Liver (tissue), 9 donors: ENCODE measurements around the gene JMY. TPM values are rescaled to one million over a fixed set of nuclear protein-coding genes. Genes with fewer than 3 reads are reported as not detected.

Source experiments
- DNase-seq: peaks from one replicate; pipeline ENCODE4 v3.0.0-alpha.2; 2017; ENCODE audit warnings: low spot score
- H3K27ac ChIP-seq, 2 donors: one replicate each; pipeline ENCODE4 v1.7.0; 2013; ENCODE audit warnings: inconsistent platforms in 2 of 2, low read length in 2 of 2, control low read depth in 1 of 2, low read depth in 1 of 2, mild to moderate bottlenecking in 1 of 2
- H3K27me3 ChIP-seq, 4 donors: one replicate each; pipeline versions ENCODE4 v1.6.1 to v1.7.0; 2013; ENCODE audit warnings: low read length in 3 of 4, inconsistent platforms in 1 of 4, mild to moderate bottlenecking in 1 of 4, moderate library complexity in 1 of 4; ENCODE audit not compliant: control insufficient read depth in 4 of 4, insufficient read depth in 4 of 4
- H3K36me3 ChIP-seq, 4 donors: one replicate each; pipeline versions ENCODE4 v1.6.1 to v1.7.0; 2013; ENCODE audit warnings: low read length in 3 of 4, mild to moderate bottlenecking in 3 of 4, low read depth in 1 of 4, moderate library complexity in 1 of 4; ENCODE audit not compliant: control insufficient read depth in 4 of 4, insufficient read depth in 3 of 4
- H3K4me1 ChIP-seq, 4 donors: one replicate each; pipeline versions ENCODE4 v1.6.1 to v1.7.0; 2013; ENCODE audit warnings: low read length in 3 of 4, mild to moderate bottlenecking in 3 of 4, moderate library complexity in 1 of 4; ENCODE audit not compliant: control insufficient read depth in 4 of 4, insufficient read depth in 4 of 4
- H3K4me3 ChIP-seq, 3 donors: one replicate each; pipeline versions ENCODE4 v1.6.1 to v1.7.0; 2013; ENCODE audit warnings: low read length in 3 of 3, control low read depth in 1 of 3, low read depth in 1 of 3, mild to moderate bottlenecking in 1 of 3
- H3K9ac ChIP-seq, 2 donors: one replicate each; pipeline ENCODE4 v1.7.0; 2013; ENCODE audit warnings: low read length in 2 of 2, mild to moderate bottlenecking in 2 of 2, moderate library complexity in 2 of 2, control low read depth in 1 of 2, low read depth in 1 of 2
- H3K9me3 ChIP-seq, 4 donors: one replicate each; pipeline versions ENCODE4 v1.6.1 to v1.7.0; 2013; ENCODE audit warnings: low read length in 3 of 4; ENCODE audit not compliant: control insufficient read depth in 4 of 4
- GABPA ChIP-seq, 2 donors: IDR thresholded peaks in 1 of 2; conservative IDR thresholded peaks in 1 of 2; 2 replicates each; pipeline ENCODE4 v1.6.1; 2016; ENCODE audit warnings: antibody characterized with exemption in 2 of 2, mild to moderate bottlenecking in 1 of 2, moderate library complexity in 1 of 2
- HNF4A ChIP-seq, 2 donors: conservative IDR thresholded peaks; 2 replicates each; pipeline ENCODE4 v1.6.1; 2016; ENCODE audit warnings: antibody characterized with exemption in 2 of 2, mild to moderate bottlenecking in 2 of 2
- JUND ChIP-seq, 2 donors: IDR thresholded peaks; 2 replicates each; pipeline ENCODE4 v1.6.1; 2016; ENCODE audit warnings: antibody characterized with exemption in 2 of 2
- RXRA ChIP-seq, 2 donors: IDR thresholded peaks; 2 replicates each; pipeline ENCODE4 v1.6.1; 2017 to 2018; ENCODE audit warnings: antibody characterized with exemption in 2 of 2, mild to moderate bottlenecking in 1 of 2
- SP1 ChIP-seq: IDR thresholded peaks from 2 replicates; pipeline ENCODE4 v1.6.1; 2018; ENCODE audit warnings: antibody characterized with exemption, mild to moderate bottlenecking
- TAF1 ChIP-seq: conservative IDR thresholded peaks from 2 replicates; pipeline ENCODE4 v1.6.1; 2016; ENCODE audit warnings: antibody characterized with exemption, mild to moderate bottlenecking
- YY1 ChIP-seq: IDR thresholded peaks from 2 replicates; pipeline ENCODE4 v1.6.1; 2016; ENCODE audit warnings: antibody characterized with exemption, mild to moderate bottlenecking
- WGBS: extraction: QIAGEN DNeasy Blood & Tissue Kit; methylation state at CpG from one replicate; pipeline ENCODE4 v1.1.7; 2013; 5-methylcytosine and 5-hydroxymethylcytosine counted together
- polyA plus RNA-seq, 2 donors: library from polyadenylated mRNA; stranded (reverse) in 1 of 2; unstranded in 1 of 2; fragments of 200-250 nt in 1 of 2; fragments of >200 nt in 1 of 2; fragmentation: Nextera tagmentation in 1 of 2; extraction: Ambion mirVana in 1 of 2; gene quantifications; one replicate each; pipeline versions ENCODE4 v1.2.1 to v1.2.3, GENCODE V29; 2013 to 2015
- total RNA-seq, 2 donors: library from RNA; depleted of rRNA; stranded (reverse); fragments of >200 nt; gene quantifications; one replicate each; pipeline ENCODE4 v1.2.3, GENCODE V29; 2014
- TF ChIP-seq, protein P1 (sequence below): IDR thresholded peaks from 2 replicates; pipeline ENCODE4 v1.6.1; 2016; ENCODE audit warnings: antibody characterized with exemption
- TF ChIP-seq, protein P2 (sequence below): fragments of 150-350 bp; IDR thresholded peaks from 2 replicates; pipeline ENCODE4 v1.5.1; 2017; ENCODE audit warnings: improper control_type of control experiment, low read depth, low read length; ENCODE audit not compliant: missing input control
- TF ChIP-seq, protein P3 (sequence below): IDR thresholded peaks from 2 replicates; pipeline ENCODE4 v1.6.1; 2016; ENCODE audit warnings: antibody characterized with exemption
- TF ChIP-seq, protein P4 (sequence below): IDR thresholded peaks from 2 replicates; pipeline ENCODE4 v1.6.1; 2016; ENCODE audit warnings: antibody characterized with exemption, mild to moderate bottlenecking
- donor health status: healthy.
- donor health status: healthy.
- donor health status: healthy.
- donor health status: healthy.
- donor health status: healthy.

JMY gene
- total and polyA plus RNA-seq, 4 donors = 2.4 to 9.7 (median 6.2) TPM

DNA sequence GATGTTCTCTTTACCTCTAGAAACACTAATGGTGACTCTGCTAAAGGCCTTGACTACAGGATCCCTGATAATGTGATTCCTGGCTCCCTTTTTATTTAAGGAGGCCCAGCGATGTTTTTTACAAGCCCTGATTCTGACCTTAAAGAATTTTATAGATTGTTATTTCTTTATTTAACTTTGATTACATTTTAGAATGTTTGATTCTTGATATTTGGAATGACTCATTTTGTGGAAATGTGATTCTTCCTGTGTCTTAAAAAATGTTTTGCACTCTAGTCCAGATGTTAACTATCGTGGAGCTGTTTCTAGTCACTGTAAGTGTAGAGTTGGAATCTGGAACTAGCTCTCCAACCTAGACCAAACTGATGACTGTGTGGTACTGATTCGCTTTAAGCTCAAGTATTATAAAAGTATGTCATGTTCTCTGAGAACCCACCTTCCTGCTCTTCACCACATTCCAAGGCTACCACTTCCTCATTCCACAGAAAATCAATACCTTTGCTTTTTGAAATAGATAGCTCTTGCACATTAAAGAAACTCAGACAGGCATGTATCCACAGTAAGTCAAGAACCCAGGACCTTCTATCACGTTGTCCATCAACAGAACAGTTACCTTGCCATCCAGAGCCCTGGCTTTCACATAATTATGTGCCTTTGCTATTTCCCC, 65.2 kb downstream of the JMY start:
- TF ChIP-seq, protein P1, sequence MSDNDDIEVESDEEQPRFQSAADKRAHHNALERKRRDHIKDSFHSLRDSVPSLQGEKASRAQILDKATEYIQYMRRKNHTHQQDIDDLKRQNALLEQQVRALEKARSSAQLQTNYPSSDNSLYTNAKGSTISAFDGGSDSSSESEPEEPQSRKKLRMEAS = no peak
- TF ChIP-seq YY1 = no peak
- TF ChIP-seq, protein P2, sequence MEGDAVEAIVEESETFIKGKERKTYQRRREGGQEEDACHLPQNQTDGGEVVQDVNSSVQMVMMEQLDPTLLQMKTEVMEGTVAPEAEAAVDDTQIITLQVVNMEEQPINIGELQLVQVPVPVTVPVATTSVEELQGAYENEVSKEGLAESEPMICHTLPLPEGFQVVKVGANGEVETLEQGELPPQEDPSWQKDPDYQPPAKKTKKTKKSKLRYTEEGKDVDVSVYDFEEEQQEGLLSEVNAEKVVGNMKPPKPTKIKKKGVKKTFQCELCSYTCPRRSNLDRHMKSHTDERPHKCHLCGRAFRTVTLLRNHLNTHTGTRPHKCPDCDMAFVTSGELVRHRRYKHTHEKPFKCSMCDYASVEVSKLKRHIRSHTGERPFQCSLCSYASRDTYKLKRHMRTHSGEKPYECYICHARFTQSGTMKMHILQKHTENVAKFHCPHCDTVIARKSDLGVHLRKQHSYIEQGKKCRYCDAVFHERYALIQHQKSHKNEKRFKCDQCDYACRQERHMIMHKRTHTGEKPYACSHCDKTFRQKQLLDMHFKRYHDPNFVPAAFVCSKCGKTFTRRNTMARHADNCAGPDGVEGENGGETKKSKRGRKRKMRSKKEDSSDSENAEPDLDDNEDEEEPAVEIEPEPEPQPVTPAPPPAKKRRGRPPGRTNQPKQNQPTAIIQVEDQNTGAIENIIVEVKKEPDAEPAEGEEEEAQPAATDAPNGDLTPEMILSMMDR = no peak
- TF ChIP-seq SP1 = no peak
- no peak for TF ChIP-seq JUND (IDR thresholded peaks at IDR 0.05)
- no peak for TF ChIP-seq RXRA (IDR thresholded peaks at IDR 0.05)
- no peak for TF ChIP-seq HNF4A (conservative IDR thresholded peaks at IDR 0.05)
- no peak for TF ChIP-seq TAF1
- Histone ChIP-seq H3K36me3 (peaks cover 3 to 20% (median 12%) of the 10 kb centered on the region in 4 donors), H3K27ac (no peak overlapping the region), H3K4me3 (no peak overlapping the region), H3K4me1 (no peaks in the 10 kb centered on the region), H3K9me3 (no peaks in the 10 kb centered on the region), H3K9ac (no peak overlapping the region), H3K27me3 (no peaks in the 10 kb centered on the region)
- DNase-seq = no peak
- WGBS = 95% methylated on average over 4 of the region's 4 CpGs

DNA sequence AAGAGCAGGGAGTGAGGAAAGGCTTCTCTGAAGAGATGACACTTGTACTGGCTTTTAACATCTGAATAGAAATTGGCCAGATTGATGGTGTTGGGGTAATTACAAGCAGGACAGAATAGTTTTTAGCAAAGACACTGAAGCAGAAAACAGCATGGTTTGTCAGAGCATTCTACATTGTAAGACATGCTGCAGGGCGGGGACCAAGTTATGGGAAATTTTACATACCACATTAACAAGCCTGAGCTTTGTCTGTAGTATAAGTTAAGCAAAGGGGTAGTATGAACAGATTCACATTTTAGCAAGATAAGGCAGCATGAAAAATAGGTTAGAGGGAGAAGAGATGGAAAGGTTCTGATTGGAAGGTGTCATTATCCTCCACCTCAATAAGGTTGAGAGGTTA, 66.5 kb downstream of the JMY start:
- no peak for DNase-seq
- Histone ChIP-seq H3K9ac (no peak overlapping the region), H3K36me3 (peaks cover 3 to 27% (median 20%) of the 10 kb centered on the region in 4 donors), H3K27me3 (no peaks in the 10 kb centered on the region), H3K9me3 (no peaks in the 10 kb centered on the region), H3K4me1 (no peaks in the 10 kb centered on the region), H3K27ac (no peak overlapping the region), H3K4me3 (no peak overlapping the region)
- TF ChIP-seq GABPA (IDR thresholded peaks at IDR 0.05 in 1 of 2, conservative IDR thresholded peaks at IDR 0.05 in 1 of 2) (no peak), JUND (IDR thresholded peaks at IDR 0.05) (no peak), HNF4A (conservative IDR thresholded peaks at IDR 0.05) (no peak)
- TF ChIP-seq, protein P3, sequence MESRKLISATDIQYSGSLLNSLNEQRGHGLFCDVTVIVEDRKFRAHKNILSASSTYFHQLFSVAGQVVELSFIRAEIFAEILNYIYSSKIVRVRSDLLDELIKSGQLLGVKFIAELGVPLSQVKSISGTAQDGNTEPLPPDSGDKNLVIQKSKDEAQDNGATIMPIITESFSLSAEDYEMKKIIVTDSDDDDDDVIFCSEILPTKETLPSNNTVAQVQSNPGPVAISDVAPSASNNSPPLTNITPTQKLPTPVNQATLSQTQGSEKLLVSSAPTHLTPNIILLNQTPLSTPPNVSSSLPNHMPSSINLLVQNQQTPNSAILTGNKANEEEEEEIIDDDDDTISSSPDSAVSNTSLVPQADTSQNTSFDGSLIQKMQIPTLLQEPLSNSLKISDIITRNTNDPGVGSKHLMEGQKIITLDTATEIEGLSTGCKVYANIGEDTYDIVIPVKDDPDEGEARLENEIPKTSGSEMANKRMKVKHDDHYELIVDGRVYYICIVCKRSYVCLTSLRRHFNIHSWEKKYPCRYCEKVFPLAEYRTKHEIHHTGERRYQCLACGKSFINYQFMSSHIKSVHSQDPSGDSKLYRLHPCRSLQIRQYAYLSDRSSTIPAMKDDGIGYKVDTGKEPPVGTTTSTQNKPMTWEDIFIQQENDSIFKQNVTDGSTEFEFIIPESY = no peak
- TF ChIP-seq, protein P4, sequence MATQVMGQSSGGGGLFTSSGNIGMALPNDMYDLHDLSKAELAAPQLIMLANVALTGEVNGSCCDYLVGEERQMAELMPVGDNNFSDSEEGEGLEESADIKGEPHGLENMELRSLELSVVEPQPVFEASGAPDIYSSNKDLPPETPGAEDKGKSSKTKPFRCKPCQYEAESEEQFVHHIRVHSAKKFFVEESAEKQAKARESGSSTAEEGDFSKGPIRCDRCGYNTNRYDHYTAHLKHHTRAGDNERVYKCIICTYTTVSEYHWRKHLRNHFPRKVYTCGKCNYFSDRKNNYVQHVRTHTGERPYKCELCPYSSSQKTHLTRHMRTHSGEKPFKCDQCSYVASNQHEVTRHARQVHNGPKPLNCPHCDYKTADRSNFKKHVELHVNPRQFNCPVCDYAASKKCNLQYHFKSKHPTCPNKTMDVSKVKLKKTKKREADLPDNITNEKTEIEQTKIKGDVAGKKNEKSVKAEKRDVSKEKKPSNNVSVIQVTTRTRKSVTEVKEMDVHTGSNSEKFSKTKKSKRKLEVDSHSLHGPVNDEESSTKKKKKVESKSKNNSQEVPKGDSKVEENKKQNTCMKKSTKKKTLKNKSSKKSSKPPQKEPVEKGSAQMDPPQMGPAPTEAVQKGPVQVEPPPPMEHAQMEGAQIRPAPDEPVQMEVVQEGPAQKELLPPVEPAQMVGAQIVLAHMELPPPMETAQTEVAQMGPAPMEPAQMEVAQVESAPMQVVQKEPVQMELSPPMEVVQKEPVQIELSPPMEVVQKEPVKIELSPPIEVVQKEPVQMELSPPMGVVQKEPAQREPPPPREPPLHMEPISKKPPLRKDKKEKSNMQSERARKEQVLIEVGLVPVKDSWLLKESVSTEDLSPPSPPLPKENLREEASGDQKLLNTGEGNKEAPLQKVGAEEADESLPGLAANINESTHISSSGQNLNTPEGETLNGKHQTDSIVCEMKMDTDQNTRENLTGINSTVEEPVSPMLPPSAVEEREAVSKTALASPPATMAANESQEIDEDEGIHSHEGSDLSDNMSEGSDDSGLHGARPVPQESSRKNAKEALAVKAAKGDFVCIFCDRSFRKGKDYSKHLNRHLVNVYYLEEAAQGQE = no peak
- WGBS = 100% methylated on average over 1 of the region's 1 CpG
